ENCODE measurements around the gene VEPH1. TPM values are rescaled to one million over a fixed set of nuclear protein-coding genes. Genes with fewer than 3 reads are reported as not detected.

Gene VEPH1
- total and polyA plus RNA-seq, 3 experiments from 2014 or later: not detected

- DNase-seq: no peak
- Histone ChIP-seq H3K27me3 (ENCODE audit: insufficient read depth, low read length, poor library complexity, severe bottlenecking) (no peaks in the 10 kb centered on the region), H3K27ac (ENCODE audit: low read depth, low read length) (no peak overlapping the region), H3K36me3 (ENCODE audit: insufficient read depth, low read length) (no peaks in the 10 kb centered on the region), H3K4me1 (ENCODE audit: insufficient read depth, low read length) (no peaks in the 10 kb centered on the region), H3K9me3 (ENCODE audit: low read length) (no peaks in the 10 kb centered on the region), H3K4me3 (ENCODE audit: low read length) (no peak overlapping the region)
- POLR2A ChIA-PET: no interaction called here
- no peaks in the 10 kb centered on the region for H3K36me3 Mint-ChIP-seq
- H3K9me3 Mint-ChIP-seq: peaks cover 0 to 8% (median 7%) of the 10 kb centered on the region in 5 donors
- CTCF ChIA-PET: no interaction called here
- no peaks in the 10 kb centered on the region for H3K4me1 Mint-ChIP-seq
- no peaks in the 10 kb centered on the region for H3K27me3 Mint-ChIP-seq
- H3K27ac Mint-ChIP-seq: no peak overlapping the region
- H3K4me3 Mint-ChIP-seq: no peak overlapping the region
These were observed 75.3 kb downstream of the VEPH1 start for GRCh38 chr3:157427901-157428300.

GRCh38 chr3:157423337-157423736, 79.9 kb downstream of the VEPH1 start:
- no peaks in the 10 kb centered on the region for H3K27me3 ChIP-seq (ENCODE audit: insufficient read depth, low read length, poor library complexity, severe bottlenecking)
- H3K4me3 Mint-ChIP-seq: no peak overlapping the region
- ChIA-PET POLR2A (no interaction called here), CTCF (no interaction called here)
- H3K36me3 Mint-ChIP-seq: no peaks in the 10 kb centered on the region
- H3K4me1 ChIP-seq (ENCODE audit: insufficient read depth, low read length): no peaks in the 10 kb centered on the region
- no peak for DNase-seq
- no peak overlapping the region for H3K4me3 ChIP-seq (ENCODE audit: low read length)
- H3K27me3 Mint-ChIP-seq: no peaks in the 10 kb centered on the region
- H3K4me1 Mint-ChIP-seq: no peaks in the 10 kb centered on the region
- no peak overlapping the region for H3K27ac ChIP-seq (ENCODE audit: low read depth, low read length)
- H3K9me3 ChIP-seq (ENCODE audit: low read length): no peaks in the 10 kb centered on the region
- H3K27ac Mint-ChIP-seq: no peak overlapping the region
- peaks cover 0 to 11% (median 8%) of the 10 kb centered on the region in 5 donors for H3K9me3 Mint-ChIP-seq
- H3K36me3 ChIP-seq (ENCODE audit: insufficient read depth, low read length): no peaks in the 10 kb centered on the region

- Histone ChIP-seq H3K4me1 (ENCODE audit: insufficient read depth, low read length) (no peaks in the 10 kb centered on the region), H3K27ac (ENCODE audit: low read depth, low read length) (no peak overlapping the region), H3K27me3 (ENCODE audit: insufficient read depth, low read length, poor library complexity, severe bottlenecking) (no peaks in the 10 kb centered on the region), H3K9me3 (ENCODE audit: low read length) (no peaks in the 10 kb centered on the region), H3K4me3 (ENCODE audit: low read length) (no peak overlapping the region), H3K36me3 (ENCODE audit: insufficient read depth, low read length) (no peaks in the 10 kb centered on the region)
- ChIA-PET POLR2A (no interaction called here), CTCF (no interaction called here)
- Mint-ChIP-seq H3K36me3 (no peaks in the 10 kb centered on the region), H3K9me3 (peaks cover 0 to 10% (median 7%) of the 10 kb centered on the region in 5 donors), H3K27ac (no peak overlapping the region), H3K4me3 (no peak overlapping the region), H3K4me1 (no peaks in the 10 kb centered on the region), H3K27me3 (peaks cover 1 to 8% of the 10 kb centered on the region in 2 donors)
- DNase-seq: no peak
These were observed 82.5 kb downstream of the VEPH1 start for GRCh38 chr3:157420606-157421130.

- Histone ChIP-seq H3K9me3 (ENCODE audit: low read length) (no peaks in the 10 kb centered on the region), H3K27ac (ENCODE audit: low read depth, low read length) (no peak overlapping the region), H3K4me1 (ENCODE audit: insufficient read depth, low read length) (no peaks in the 10 kb centered on the region), H3K27me3 (ENCODE audit: insufficient read depth, low read length, poor library complexity, severe bottlenecking) (no peaks in the 10 kb centered on the region), H3K4me3 (ENCODE audit: low read length) (no peak overlapping the region), H3K36me3 (ENCODE audit: insufficient read depth, low read length) (no peaks in the 10 kb centered on the region)
- no peak overlapping the region for H3K27ac Mint-ChIP-seq
- H3K27me3 Mint-ChIP-seq: peaks cover 1 to 11% of the 10 kb centered on the region in 2 donors
- ChIA-PET POLR2A (no interaction called here), CTCF (no interaction called here)
- H3K4me1 Mint-ChIP-seq: no peaks in the 10 kb centered on the region
- no peak overlapping the region for H3K4me3 Mint-ChIP-seq
- peaks cover 0 to 2% (median 0%) of the 10 kb centered on the region in 3 donors for H3K36me3 Mint-ChIP-seq
- DNase-seq: no peak
- H3K9me3 Mint-ChIP-seq: peaks cover 0 to 8% (median 0%) of the 10 kb centered on the region in 5 donors
These were observed 85.1 kb downstream of the VEPH1 start for GRCh38 chr3:157418104-157418503.

- H3K4me1 Mint-ChIP-seq: no peaks in the 10 kb centered on the region
- Histone ChIP-seq H3K36me3 (ENCODE audit: insufficient read depth, low read length) (no peaks in the 10 kb centered on the region), H3K4me3 (ENCODE audit: low read length) (no peak overlapping the region), H3K27me3 (ENCODE audit: insufficient read depth, low read length, poor library complexity, severe bottlenecking) (no peaks in the 10 kb centered on the region), H3K4me1 (ENCODE audit: insufficient read depth, low read length) (no peaks in the 10 kb centered on the region), H3K27ac (ENCODE audit: low read depth, low read length) (no peak overlapping the region), H3K9me3 (ENCODE audit: low read length) (no peaks in the 10 kb centered on the region)
- POLR2A ChIA-PET: no interaction called here
- peaks cover 0 to 8% (median 0%) of the 10 kb centered on the region in 5 donors for H3K9me3 Mint-ChIP-seq
- H3K4me3 Mint-ChIP-seq: no peak overlapping the region
- peaks cover 1 to 11% of the 10 kb centered on the region in 2 donors for H3K27me3 Mint-ChIP-seq
- CTCF ChIA-PET: no interaction called here
- H3K27ac Mint-ChIP-seq: no peak overlapping the region
- H3K36me3 Mint-ChIP-seq: peaks cover 0 to 2% (median 0%) of the 10 kb centered on the region in 3 donors
- no peak for DNase-seq
These were observed 86.0 kb downstream of the VEPH1 start for GRCh38 chr3:157417247-157417646.

- no peaks in the 10 kb centered on the region for H3K36me3 ChIP-seq (ENCODE audit: insufficient read depth, low read length)
- no peaks in the 10 kb centered on the region for H3K9me3 ChIP-seq (ENCODE audit: low read length)
- Mint-ChIP-seq H3K4me3 (no peak overlapping the region), H3K27me3 (peaks cover 3 to 11% of the 10 kb centered on the region in 2 donors), H3K9me3 (peaks cover 0 to 8% (median 0%) of the 10 kb centered on the region in 5 donors), H3K36me3 (peaks cover 0 to 2% (median 0%) of the 10 kb centered on the region in 3 donors), H3K4me1 (no peaks in the 10 kb centered on the region), H3K27ac (no peak overlapping the region)
- ChIA-PET CTCF (no interaction called here), POLR2A (no interaction called here)
- no peak overlapping the region for H3K4me3 ChIP-seq (ENCODE audit: low read length)
- DNase-seq: no peak
- H3K27ac ChIP-seq (ENCODE audit: low read depth, low read length): no peak overlapping the region
- no peaks in the 10 kb centered on the region for H3K27me3 ChIP-seq (ENCODE audit: insufficient read depth, low read length, poor library complexity, severe bottlenecking)
- H3K4me1 ChIP-seq (ENCODE audit: insufficient read depth, low read length): no peaks in the 10 kb centered on the region
These were observed 86.7 kb downstream of the VEPH1 start for GRCh38 chr3:157416347-157417087.

GRCh38 chr3:157414861-157415260, 88.4 kb downstream of the VEPH1 start:
- Histone ChIP-seq H3K4me1 (ENCODE audit: insufficient read depth, low read length) (no peaks in the 10 kb centered on the region), H3K36me3 (ENCODE audit: insufficient read depth, low read length) (no peaks in the 10 kb centered on the region), H3K9me3 (ENCODE audit: low read length) (no peaks in the 10 kb centered on the region), H3K4me3 (ENCODE audit: low read length) (no peak overlapping the region), H3K27me3 (ENCODE audit: insufficient read depth, low read length, poor library complexity, severe bottlenecking) (no peaks in the 10 kb centered on the region), H3K27ac (ENCODE audit: low read depth, low read length) (no peak overlapping the region)
- no peak overlapping the region for H3K4me3 Mint-ChIP-seq
- H3K36me3 Mint-ChIP-seq: peaks cover 0 to 2% (median 0%) of the 10 kb centered on the region in 3 donors
- H3K4me1 Mint-ChIP-seq: no peaks in the 10 kb centered on the region
- no peak for DNase-seq
- peaks cover 0 to 5% (median 0%) of the 10 kb centered on the region in 5 donors for H3K9me3 Mint-ChIP-seq
- peaks cover 7 to 11% of the 10 kb centered on the region in 2 donors for H3K27me3 Mint-ChIP-seq
- H3K27ac Mint-ChIP-seq: no peak overlapping the region
- CTCF ChIA-PET: no interaction called here
- POLR2A ChIA-PET: no interaction called here

- no peaks in the 10 kb centered on the region for H3K27me3 ChIP-seq (ENCODE audit: insufficient read depth, low read length, poor library complexity, severe bottlenecking)
- Mint-ChIP-seq H3K27ac (no peak overlapping the region), H3K4me1 (no peaks in the 10 kb centered on the region), H3K4me3 (no peak overlapping the region), H3K27me3 (peaks cover 6 to 7% of the 10 kb centered on the region in 2 donors), H3K9me3 (peaks cover 0 to 3% (median 1%) of the 10 kb centered on the region in 5 donors), H3K36me3 (peaks cover 0 to 2% (median 0%) of the 10 kb centered on the region in 3 donors)
- no peak overlapping the region for H3K27ac ChIP-seq (ENCODE audit: low read depth, low read length)
- H3K4me3 ChIP-seq (ENCODE audit: low read length): no peak overlapping the region
- no peaks in the 10 kb centered on the region for H3K36me3 ChIP-seq (ENCODE audit: insufficient read depth, low read length)
- no peak for DNase-seq
- POLR2A ChIA-PET: no interaction called here
- no peaks in the 10 kb centered on the region for H3K9me3 ChIP-seq (ENCODE audit: low read length)
- CTCF ChIA-PET: no interaction called here
- H3K4me1 ChIP-seq (ENCODE audit: insufficient read depth, low read length): no peaks in the 10 kb centered on the region
These were observed 90.8 kb downstream of the VEPH1 start for GRCh38 chr3:157412323-157412855.

All from CD8-positive, alpha-beta memory T cell (primary cell).